Measurements from ENCODE around the gene TNFAIP8.

TNFAIP8 gene

GRCh38 chr5:119345861-119346260 is 10.0 kb upstream of the TNFAIP8 start:
- in situ Hi-C loops (cut with MboI; ENCODE audit: low sequenced_read_pairs) = no loop called here

GRCh38 chr5:119346394-119346793 is 9.4 kb upstream of the TNFAIP8 start:
- in situ Hi-C loops (cut with MboI; ENCODE audit: low sequenced_read_pairs) = no loop called here

- in situ Hi-C loops (cut with MboI; ENCODE audit: low sequenced_read_pairs) = no loop called here
These were observed 8.2 kb upstream of the TNFAIP8 start for GRCh38 chr5:119347574-119347973.

GRCh38 chr5:119347991-119348390 is 7.8 kb upstream of the TNFAIP8 start:
- in situ Hi-C loops (cut with MboI; ENCODE audit: low sequenced_read_pairs) = no loop called here

- in situ Hi-C loops (cut with MboI; ENCODE audit: low sequenced_read_pairs) = no loop called here
These were observed 2.6 kb upstream of the TNFAIP8 start for GRCh38 chr5:119353213-119353612.

GRCh38 chr5:119353686-119354366 is 2.0 kb upstream of the TNFAIP8 start:
- in situ Hi-C loops (cut with MboI; ENCODE audit: low sequenced_read_pairs) = no loop called here

GRCh38 chr5:119354537-119355243 is 1.1 kb upstream of the TNFAIP8 start:
- in situ Hi-C loops (cut with MboI; ENCODE audit: low sequenced_read_pairs) = no loop called here

GRCh38 chr5:119355244-119355638 is 578 bp upstream of the TNFAIP8 start:
- in situ Hi-C loops (cut with MboI; ENCODE audit: low sequenced_read_pairs) = no loop called here

GRCh38 chr5:119356612-119357188 is 881 bp downstream of the TNFAIP8 start:
- in situ Hi-C loops (cut with MboI; ENCODE audit: low sequenced_read_pairs) = no loop called here

GRCh38 chr5:119357270-119357669 is 1.5 kb downstream of the TNFAIP8 start:
- in situ Hi-C loops (cut with MboI; ENCODE audit: low sequenced_read_pairs) = no loop called here

- in situ Hi-C loops (cut with MboI; ENCODE audit: low sequenced_read_pairs) = no loop called here
These were observed 2.1 kb downstream of the TNFAIP8 start for GRCh38 chr5:119357808-119358529.

- in situ Hi-C loops (cut with MboI; ENCODE audit: low sequenced_read_pairs) = no loop called here
These were observed 2.7 kb downstream of the TNFAIP8 start for GRCh38 chr5:119358530-119358900.

- in situ Hi-C loops (cut with MboI; ENCODE audit: low sequenced_read_pairs) = no loop called here
These were observed 3.2 kb downstream of the TNFAIP8 start for GRCh38 chr5:119358901-119359603.

GRCh38 chr5:119359737-119360413 is 4.1 kb downstream of the TNFAIP8 start:
- in situ Hi-C loops (cut with MboI; ENCODE audit: low sequenced_read_pairs) = no loop called here

GRCh38 chr5:119360905-119361593 is 5.2 kb downstream of the TNFAIP8 start:
- in situ Hi-C loops (cut with MboI; ENCODE audit: low sequenced_read_pairs) = no loop called here

- in situ Hi-C loops (cut with MboI; ENCODE audit: low sequenced_read_pairs) = no loop called here
These were observed 5.8 kb downstream of the TNFAIP8 start for GRCh38 chr5:119361594-119362125.

- in situ Hi-C loops (cut with MboI; ENCODE audit: low sequenced_read_pairs) = no loop called here
These were observed 6.9 kb downstream of the TNFAIP8 start for GRCh38 chr5:119362714-119363113.

GRCh38 chr5:119363271-119363670 is 7.5 kb downstream of the TNFAIP8 start:
- in situ Hi-C loops (cut with MboI; ENCODE audit: low sequenced_read_pairs) = no loop called here

- in situ Hi-C loops (cut with MboI; ENCODE audit: low sequenced_read_pairs) = no loop called here
These were observed 8.1 kb downstream of the TNFAIP8 start for GRCh38 chr5:119363936-119364335.

All from HL-60/S4 treated with retinoic acid at 250 ng/mL for 4 days and 3 days (cell line).